ENCODE results near the gene EARS2.

DNA sequence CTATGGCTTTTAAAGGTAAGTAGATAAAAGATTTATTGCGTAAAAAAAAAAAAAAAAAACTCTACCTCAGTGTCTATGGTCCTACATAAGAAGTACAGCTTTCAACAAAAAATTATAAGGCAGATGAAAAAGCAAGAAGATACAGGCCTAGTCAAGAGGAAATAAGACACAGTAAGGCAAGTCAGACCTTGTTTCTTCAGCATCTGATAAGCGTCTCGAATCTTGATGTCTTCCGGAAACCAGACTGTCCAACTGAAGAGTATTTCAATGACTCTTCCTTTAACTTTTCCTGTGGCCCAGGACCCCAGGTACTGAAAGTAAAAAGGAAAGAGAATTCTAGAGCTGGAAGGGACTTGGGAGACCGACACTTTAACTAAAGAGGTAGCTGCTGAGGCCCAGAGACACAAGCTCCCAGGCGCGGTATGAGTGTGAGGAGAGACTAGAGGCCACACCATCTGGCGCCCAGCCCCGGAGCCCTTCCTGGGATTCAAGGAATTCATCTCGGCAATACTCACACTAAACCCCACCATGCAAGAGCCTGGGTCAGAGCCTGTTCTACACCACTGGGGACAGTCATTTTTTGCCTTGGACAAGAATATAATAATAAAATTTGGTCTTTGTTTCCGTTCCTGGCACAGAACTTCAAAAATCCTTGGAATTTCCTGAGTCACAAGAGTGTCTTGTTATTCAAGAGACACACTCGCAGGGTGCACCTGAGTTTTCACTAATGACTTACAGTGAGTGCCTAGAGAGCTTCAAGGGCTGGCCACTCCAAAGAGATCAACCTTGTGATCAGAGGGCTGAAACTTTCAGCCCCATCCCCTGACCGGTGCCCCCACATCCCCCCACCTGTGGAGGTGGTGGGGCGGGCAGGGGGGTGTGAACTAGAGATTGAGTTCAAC is 65.4 kb downstream of the EARS2 start:
- TF ChIP-seq TBP (optimal IDR thresholded peaks at IDR 0.05; ENCODE audit: low read depth, low read length) = no peak
- TF ChIP-seq, protein P1, sequence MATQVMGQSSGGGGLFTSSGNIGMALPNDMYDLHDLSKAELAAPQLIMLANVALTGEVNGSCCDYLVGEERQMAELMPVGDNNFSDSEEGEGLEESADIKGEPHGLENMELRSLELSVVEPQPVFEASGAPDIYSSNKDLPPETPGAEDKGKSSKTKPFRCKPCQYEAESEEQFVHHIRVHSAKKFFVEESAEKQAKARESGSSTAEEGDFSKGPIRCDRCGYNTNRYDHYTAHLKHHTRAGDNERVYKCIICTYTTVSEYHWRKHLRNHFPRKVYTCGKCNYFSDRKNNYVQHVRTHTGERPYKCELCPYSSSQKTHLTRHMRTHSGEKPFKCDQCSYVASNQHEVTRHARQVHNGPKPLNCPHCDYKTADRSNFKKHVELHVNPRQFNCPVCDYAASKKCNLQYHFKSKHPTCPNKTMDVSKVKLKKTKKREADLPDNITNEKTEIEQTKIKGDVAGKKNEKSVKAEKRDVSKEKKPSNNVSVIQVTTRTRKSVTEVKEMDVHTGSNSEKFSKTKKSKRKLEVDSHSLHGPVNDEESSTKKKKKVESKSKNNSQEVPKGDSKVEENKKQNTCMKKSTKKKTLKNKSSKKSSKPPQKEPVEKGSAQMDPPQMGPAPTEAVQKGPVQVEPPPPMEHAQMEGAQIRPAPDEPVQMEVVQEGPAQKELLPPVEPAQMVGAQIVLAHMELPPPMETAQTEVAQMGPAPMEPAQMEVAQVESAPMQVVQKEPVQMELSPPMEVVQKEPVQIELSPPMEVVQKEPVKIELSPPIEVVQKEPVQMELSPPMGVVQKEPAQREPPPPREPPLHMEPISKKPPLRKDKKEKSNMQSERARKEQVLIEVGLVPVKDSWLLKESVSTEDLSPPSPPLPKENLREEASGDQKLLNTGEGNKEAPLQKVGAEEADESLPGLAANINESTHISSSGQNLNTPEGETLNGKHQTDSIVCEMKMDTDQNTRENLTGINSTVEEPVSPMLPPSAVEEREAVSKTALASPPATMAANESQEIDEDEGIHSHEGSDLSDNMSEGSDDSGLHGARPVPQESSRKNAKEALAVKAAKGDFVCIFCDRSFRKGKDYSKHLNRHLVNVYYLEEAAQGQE (IDR thresholded peaks at IDR 0.05; ENCODE audit: borderline replicate concordance) = no peak
- TF ChIP-seq, protein P1 (CRISPR knock-in tag; IDR thresholded peaks at IDR 0.05; ENCODE audit: low read depth) = no peak
- TF ChIP-seq, protein P2, sequence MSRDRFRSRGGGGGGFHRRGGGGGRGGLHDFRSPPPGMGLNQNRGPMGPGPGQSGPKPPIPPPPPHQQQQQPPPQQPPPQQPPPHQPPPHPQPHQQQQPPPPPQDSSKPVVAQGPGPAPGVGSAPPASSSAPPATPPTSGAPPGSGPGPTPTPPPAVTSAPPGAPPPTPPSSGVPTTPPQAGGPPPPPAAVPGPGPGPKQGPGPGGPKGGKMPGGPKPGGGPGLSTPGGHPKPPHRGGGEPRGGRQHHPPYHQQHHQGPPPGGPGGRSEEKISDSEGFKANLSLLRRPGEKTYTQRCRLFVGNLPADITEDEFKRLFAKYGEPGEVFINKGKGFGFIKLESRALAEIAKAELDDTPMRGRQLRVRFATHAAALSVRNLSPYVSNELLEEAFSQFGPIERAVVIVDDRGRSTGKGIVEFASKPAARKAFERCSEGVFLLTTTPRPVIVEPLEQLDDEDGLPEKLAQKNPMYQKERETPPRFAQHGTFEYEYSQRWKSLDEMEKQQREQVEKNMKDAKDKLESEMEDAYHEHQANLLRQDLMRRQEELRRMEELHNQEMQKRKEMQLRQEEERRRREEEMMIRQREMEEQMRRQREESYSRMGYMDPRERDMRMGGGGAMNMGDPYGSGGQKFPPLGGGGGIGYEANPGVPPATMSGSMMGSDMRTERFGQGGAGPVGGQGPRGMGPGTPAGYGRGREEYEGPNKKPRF (IDR thresholded peaks at IDR 0.05; ENCODE audit: low read depth, low read length) = no peak
- no peak for TF ChIP-seq TGIF2 (CRISPR knock-in tag; IDR thresholded peaks at IDR 0.05)
- no peak for TF ChIP-seq U2AF1 (optimal IDR thresholded peaks at IDR 0.05; ENCODE audit: low read depth, low read length)
- no peak for TF ChIP-seq ZNF75A (CRISPR knock-in tag; IDR thresholded peaks at IDR 0.05)
- TF ChIP-seq, protein P3, sequence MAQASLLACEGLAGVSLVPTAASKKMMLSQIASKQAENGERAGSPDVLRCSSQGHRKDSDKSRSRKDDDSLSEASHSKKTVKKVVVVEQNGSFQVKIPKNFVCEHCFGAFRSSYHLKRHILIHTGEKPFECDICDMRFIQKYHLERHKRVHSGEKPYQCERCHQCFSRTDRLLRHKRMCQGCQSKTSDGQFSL (CRISPR knock-in tag; IDR thresholded peaks at IDR 0.05) = no peak
- TF ChIP-seq, protein P3 (tag; IDR thresholded peaks at IDR 0.05) = no peak
- TF ChIP-seq POLR2A (conservative IDR thresholded peaks at IDR 0.05) = no peak
- no peak for TF ChIP-seq GTF2F1 (IDR thresholded peaks at IDR 0.05; ENCODE audit: low read depth, low read length)
